ENCODE data around the gene CFAP91.

CFAP91 gene

GRCh38 chr3:119702530-119703527 lies at the start of gene CFAP91:
TSS of gene CFAP91 (plus strand) at chr3:119703022. CDS start at chr3:119703099, 77 bp downstream.
- DNase-seq, result peak; percentile 77 to 84

DNA sequence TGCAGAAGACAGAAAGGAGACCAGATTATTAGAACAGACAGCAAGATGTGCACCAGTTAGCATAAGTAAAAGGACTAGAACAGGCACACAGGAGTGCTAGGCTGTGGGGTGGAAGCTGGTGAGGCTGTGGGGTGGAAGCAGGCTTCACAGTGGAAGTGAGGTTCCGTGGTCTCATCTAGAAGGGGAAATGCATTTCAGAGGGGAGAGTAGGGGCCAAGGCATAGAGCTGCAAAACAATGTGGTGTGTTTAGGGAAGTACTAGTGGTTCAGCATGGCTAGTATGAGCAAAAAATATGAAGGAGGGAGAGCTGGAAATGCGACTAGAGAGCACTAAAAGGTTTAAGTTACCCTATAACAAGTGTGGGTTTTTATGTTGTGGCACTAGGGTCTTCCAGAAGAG lies 48.9 kb upstream of the CFAP91 start:
- DNase-seq, result no peak

- DNase-seq, result no peak
Observed at GRCh38 chr3:119657887-119658702, 44.7 kb upstream of the CFAP91 start.

GRCh38 chr3:119658994-119659393 lies 43.8 kb upstream of the CFAP91 start:
- DNase-seq, result no peak

GRCh38 chr3:119659606-119660291 lies 43.1 kb upstream of the CFAP91 start:
- no peak for DNase-seq

GRCh38 chr3:119660474-119661440 lies 42.1 kb upstream of the CFAP91 start, which contains the start of gene POPDC2:
TSS of gene POPDC2 (minus strand) at chr3:119660589. CDS start at chr3:119660423, 166 bp downstream.
- peak in 1 of 2 experiments; percentile 36 for DNase-seq

- peak in 1 of 2 experiments; percentile 61 for DNase-seq
Observed at GRCh38 chr3:119662604-119663373, 40.0 kb upstream of the CFAP91 start.

DNA sequence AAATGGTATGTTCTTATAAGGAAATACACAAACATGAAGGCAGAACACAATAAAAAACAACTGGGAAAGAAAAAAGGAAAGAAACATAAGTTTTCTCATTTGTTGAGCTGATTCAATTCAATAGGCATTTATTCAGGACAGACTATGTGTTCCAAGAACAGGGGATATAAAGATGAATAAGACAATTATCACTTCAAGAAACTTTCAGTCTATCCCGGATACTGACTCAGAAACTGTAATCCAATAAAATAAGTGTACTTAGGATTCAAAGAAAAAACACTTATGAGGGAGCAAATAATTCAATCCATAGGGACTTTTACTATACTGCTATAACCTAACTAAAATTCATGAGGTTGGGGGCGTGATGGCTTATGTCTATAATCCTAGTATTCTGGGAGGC lies 38.9 kb upstream of the CFAP91 start:
- no peak for DNase-seq

DNA sequence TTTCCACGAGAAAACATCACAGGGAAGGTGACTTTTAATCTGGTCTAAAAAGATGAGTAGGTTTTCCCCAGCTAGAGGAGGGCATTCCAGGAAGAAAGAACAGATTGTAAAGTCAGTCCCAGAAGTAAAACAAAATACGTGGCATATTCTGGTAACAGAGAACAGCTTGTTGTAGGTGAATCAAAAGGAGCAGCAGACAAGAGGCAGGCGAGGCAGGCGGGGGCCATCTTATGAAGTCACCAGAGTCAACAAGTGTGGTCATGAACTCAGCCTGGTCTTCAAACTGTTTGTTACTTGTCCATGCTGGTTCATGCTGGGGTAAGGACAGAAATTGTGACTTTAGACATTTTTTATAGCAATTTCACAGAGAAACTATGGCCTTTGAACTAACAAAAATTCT lies 38.5 kb upstream of the CFAP91 start:
- DNase-seq, result no peak

DNA sequence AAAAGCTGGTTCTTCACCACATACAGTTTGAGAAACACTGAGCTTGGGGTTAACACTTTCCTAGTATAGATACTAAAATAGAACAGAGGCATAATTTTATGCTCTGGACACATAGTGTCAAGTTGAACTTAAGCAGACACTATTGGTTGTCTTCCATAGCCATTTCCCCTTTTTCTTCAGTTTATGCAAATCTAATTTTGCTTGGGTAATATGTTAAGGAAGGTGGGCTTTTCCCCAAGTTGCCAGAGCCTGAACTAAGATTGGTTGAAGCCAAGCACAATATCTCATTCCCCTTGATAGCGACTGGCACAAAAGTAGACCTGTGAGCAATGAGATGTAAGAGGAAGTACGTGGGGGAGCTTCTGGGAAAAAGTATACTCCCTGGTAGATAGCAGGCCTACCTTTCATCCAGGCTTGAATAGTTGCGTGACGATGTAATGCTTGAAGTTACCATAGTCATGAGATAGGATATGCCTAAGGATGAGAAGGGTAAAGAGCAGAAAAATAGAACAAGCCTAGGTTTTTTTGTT lies 37.9 kb upstream of the CFAP91 start:
- no peak for DNase-seq

- no peak for DNase-seq
Observed at GRCh38 chr3:119665954-119666559, 36.8 kb upstream of the CFAP91 start.

- DNase-seq, result no peak
Observed at GRCh38 chr3:119669906-119670570, 32.8 kb upstream of the CFAP91 start.

DNA sequence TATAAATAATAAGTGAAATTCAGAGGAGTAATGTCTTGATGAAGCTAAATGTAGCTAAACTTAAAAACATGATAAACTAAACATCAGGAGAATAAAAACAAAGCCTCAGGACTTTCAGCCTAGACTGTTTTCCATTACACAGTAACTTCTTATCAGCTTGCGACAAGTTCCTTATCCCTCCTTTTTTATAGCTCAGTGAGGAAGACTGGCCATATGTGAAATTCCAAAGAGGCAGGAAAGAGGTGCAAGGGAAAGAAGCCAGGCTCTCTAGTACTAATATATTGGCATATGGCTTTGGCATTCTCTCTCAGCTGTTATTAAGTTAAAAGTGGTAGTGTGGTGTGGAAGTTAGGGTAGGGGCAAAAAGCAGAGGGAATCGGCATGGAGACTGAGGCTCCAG lies 30.0 kb upstream of the CFAP91 start:
- no peak for DNase-seq

GRCh38 chr3:119673875-119674274 lies 28.9 kb upstream of the CFAP91 start:
- no peak for DNase-seq

DNA sequence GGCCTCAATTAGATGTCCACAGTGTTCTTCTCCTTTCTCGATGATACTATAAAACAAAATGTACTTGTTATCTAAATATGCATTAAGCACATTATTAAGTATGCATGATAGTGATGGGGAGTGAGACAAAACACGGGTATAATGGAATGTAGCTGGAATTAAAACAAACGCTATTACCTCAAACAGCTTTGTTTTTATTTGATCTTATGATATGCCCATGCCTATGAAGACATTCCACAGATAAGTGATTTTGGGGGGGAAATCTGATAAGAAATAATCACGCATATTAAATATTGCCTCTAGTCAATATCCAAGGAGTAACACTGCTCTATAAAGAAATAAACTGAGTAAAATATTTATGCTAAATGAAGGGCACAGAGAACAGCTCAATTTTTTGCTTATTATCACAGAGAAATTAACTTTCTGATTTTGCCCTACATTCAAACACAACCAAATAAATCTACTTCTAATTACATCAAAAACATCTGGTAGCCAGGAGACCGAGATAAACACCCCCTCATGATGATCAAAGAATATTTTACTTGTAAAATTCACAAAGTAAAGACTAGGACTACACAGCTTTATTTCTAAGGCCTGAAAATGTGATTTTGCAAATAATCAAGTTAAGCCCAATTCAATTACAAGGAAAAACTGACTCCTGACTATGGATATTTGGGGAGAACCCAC lies 27.5 kb upstream of the CFAP91 start:
- no peak for DNase-seq

- no peak for DNase-seq
Observed at GRCh38 chr3:119676020-119676419, 26.8 kb upstream of the CFAP91 start.

- peak; percentile 97 for DNase-seq
Observed at GRCh38 chr3:119676771-119677640, 25.8 kb upstream of the CFAP91 start, which contains the start of gene COX17. TSS of gene COX17 (minus strand) at chr3:119677406. CDS start at chr3:119677310, 96 bp downstream.

- DNase-seq, result no peak
Observed at GRCh38 chr3:119677641-119677934, 25.2 kb upstream of the CFAP91 start.
